Measurements from ENCODE around the gene DIAPH2.

DIAPH2 gene

DNA sequence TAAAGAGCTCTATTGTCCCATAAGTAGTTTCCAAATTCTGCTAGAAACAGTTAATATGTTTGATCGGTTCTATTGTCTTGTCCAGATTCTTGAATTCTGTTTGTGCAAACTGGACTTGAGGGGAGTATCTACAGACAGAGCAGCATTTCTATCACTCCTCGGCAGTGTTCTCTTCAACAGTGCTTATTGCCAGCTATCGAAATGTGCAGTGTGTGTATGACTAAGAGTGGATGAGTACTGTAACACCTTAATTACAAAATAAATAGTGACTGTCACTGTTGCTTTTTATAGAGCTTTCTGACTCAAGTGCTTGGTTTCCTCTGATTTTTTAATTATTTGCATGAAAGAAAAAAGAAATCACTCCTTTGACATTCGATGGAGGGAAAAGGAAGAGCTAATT is 473.6 kb downstream of the DIAPH2 start:
- no peaks in the 10 kb centered on the region for H3K36me3 ChIP-seq (ENCODE audit: control insufficient read depth, insufficient read depth, low read length)
- peaks cover 46% of the 10 kb centered on the region for H3K4me1 ChIP-seq (ENCODE audit: control insufficient read depth, insufficient read depth, low read length)
- H3K9me3 ChIP-seq (ENCODE audit: control insufficient read depth, insufficient read depth, low read length), result no peaks in the 10 kb centered on the region
- H3K27me3 ChIP-seq (ENCODE audit: control insufficient read depth, insufficient read depth, low read length), result no peaks in the 10 kb centered on the region
- no peak overlapping the region for H3K9ac ChIP-seq (ENCODE audit: low read depth, low read length)
- no peak overlapping the region for H3K4me3 ChIP-seq (ENCODE audit: low read depth, low read length)
- H3K27ac ChIP-seq (ENCODE audit: low read depth, low read length), result peak overlapping the region; percentile 46

DNA sequence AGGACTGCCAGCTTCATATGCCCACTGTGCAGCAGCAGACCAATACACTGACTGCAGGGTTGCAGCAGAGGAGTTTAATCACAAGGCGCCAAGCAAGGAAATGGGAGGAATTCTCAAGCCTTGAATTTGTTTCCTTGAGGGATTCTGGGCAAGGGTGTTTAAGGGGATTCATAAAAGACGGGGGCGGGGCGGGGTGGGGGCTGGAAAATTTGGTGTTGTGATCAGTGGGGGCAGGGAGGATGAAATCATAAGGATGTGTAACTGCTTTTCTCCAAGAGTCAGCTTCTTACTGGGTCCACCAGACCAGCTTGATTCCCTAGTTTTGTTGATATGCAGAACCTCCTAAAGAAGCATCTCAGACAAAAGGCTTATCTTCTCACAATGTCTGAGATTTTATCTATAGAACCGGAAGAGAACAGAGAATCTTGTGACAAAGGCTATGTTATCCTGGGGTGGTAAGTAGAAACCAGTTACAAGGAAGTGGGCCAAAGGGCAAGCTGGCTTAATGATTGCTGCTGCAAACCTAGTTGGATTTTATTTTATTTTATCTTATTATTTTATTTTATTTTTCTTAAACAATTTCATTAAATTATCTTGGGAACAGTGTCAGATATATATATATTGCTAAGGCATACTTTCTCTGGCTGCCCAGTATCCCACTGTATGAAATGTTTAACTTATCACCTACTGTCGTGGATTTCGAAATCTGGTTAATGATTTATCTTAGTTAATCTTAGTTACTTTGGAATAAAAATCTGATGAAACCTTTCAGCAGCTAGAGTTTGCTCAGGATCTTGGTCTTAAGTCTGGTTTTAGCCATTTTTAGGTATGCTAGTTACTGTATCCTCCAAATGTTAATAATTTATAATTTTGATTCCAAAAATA is 475.5 kb downstream of the DIAPH2 start:
- Histone ChIP-seq H3K4me3 (ENCODE audit: low read depth, low read length) (peak overlapping the region; percentile 38; the same call in 1 of the 2 replicates), H3K4me1 (ENCODE audit: control insufficient read depth, insufficient read depth, low read length) (peaks cover 51% of the 10 kb centered on the region), H3K9me3 (ENCODE audit: control insufficient read depth, insufficient read depth, low read length) (no peaks in the 10 kb centered on the region), H3K9ac (ENCODE audit: low read depth, low read length) (peak overlapping the region; percentile 15; the same call in 1 of the 2 replicates), H3K27ac (ENCODE audit: low read depth, low read length) (peak overlapping the region; percentile 60), H3K36me3 (ENCODE audit: control insufficient read depth, insufficient read depth, low read length) (no peaks in the 10 kb centered on the region), H3K27me3 (ENCODE audit: control insufficient read depth, insufficient read depth, low read length) (no peaks in the 10 kb centered on the region)

DNA sequence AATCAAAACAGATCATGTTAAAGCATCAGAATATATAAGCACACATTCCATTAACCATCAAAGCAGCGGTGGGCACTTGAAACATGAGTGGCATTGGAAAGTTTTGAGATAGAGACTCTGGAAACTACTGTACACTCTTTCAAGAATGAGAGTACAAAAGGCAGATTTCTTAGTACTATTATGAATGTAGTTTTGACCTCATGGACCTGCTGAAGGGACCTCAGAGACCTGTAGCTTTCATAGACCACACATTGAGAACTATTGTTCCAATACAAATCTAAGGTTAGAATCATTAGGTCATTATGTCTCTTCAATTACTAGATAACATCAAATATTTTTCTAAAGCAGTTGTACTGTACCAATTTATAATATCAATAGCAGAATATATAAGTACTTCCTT is 482.7 kb downstream of the DIAPH2 start:
- H3K27me3 ChIP-seq (ENCODE audit: control insufficient read depth, insufficient read depth, low read length), result no peaks in the 10 kb centered on the region

GRCh38 chrX:97168646-97169045 is 484.0 kb downstream of the DIAPH2 start:
- H3K9me3 ChIP-seq (ENCODE audit: control insufficient read depth, insufficient read depth, low read length), result no peaks in the 10 kb centered on the region
- no peak overlapping the region for H3K27ac ChIP-seq (ENCODE audit: low read depth, low read length)
- H3K4me1 ChIP-seq (ENCODE audit: control insufficient read depth, insufficient read depth, low read length), result peaks cover 17% of the 10 kb centered on the region
- H3K9ac ChIP-seq (ENCODE audit: low read depth, low read length), result no peak overlapping the region
- no peaks in the 10 kb centered on the region for H3K36me3 ChIP-seq (ENCODE audit: control insufficient read depth, insufficient read depth, low read length)
- no peak overlapping the region for H3K4me3 ChIP-seq (ENCODE audit: low read depth, low read length)
- no peaks in the 10 kb centered on the region for H3K27me3 ChIP-seq (ENCODE audit: control insufficient read depth, insufficient read depth, low read length)

More for the DNA sequence above, 482.7 kb downstream of the DIAPH2 start:
- Histone ChIP-seq H3K9ac (ENCODE audit: low read depth, low read length) (no peak overlapping the region), H3K9me3 (ENCODE audit: control insufficient read depth, insufficient read depth, low read length) (no peaks in the 10 kb centered on the region), H3K36me3 (ENCODE audit: control insufficient read depth, insufficient read depth, low read length) (no peaks in the 10 kb centered on the region), H3K4me3 (ENCODE audit: low read depth, low read length) (no peak overlapping the region), H3K4me1 (ENCODE audit: control insufficient read depth, insufficient read depth, low read length) (peaks cover 22% of the 10 kb centered on the region), H3K27ac (ENCODE audit: low read depth, low read length) (no peak overlapping the region)

DNA sequence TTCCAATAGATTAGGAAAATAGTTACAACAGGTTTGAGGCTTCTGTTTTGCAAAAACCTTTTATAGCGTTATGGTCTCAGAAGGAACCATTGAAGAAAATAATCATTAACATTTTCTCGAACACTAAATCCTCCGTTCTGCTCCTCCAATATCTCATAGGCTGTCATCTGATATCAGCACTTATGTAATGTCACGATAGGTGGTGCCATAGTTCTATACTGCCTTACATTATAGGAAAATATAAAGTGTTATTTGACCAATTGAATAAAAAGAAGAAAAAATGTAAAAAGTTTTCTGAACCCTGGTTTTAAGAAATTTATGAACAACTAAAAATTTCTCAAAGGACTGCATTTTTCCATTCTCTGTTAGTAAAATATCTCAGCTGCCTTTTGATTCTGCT is 490.5 kb downstream of the DIAPH2 start:
- no peak overlapping the region for H3K9ac ChIP-seq (ENCODE audit: low read depth, low read length)
- no peak overlapping the region for H3K4me3 ChIP-seq (ENCODE audit: low read depth, low read length)
- H3K27me3 ChIP-seq (ENCODE audit: control insufficient read depth, insufficient read depth, low read length), result no peaks in the 10 kb centered on the region
- H3K36me3 ChIP-seq (ENCODE audit: control insufficient read depth, insufficient read depth, low read length), result no peaks in the 10 kb centered on the region
- no peaks in the 10 kb centered on the region for H3K9me3 ChIP-seq (ENCODE audit: control insufficient read depth, insufficient read depth, low read length)
- H3K27ac ChIP-seq (ENCODE audit: low read depth, low read length), result no peak overlapping the region
- no peaks in the 10 kb centered on the region for H3K4me1 ChIP-seq (ENCODE audit: control insufficient read depth, insufficient read depth, low read length)

DNA sequence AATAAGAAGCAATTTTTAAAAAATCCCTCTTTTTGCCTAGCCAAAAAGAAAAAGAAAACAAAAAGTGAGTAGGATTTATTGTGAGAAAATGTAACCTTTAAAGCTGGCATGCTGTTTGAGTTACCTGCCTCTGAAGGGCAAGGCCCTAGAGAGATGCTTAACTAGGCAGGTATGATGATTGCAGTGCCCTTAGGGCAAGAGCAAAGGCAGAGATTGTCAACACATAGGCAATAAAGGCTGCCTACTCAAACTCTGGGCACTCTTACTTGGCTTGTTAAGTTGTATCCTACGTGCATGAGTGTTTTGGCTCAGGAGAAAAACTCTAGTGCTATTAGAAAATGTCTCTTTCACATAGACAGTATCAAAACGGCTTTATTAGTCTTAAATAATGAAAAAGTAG is 505.0 kb downstream of the DIAPH2 start:
- Histone ChIP-seq H3K36me3 (ENCODE audit: control insufficient read depth, insufficient read depth, low read length) (no peaks in the 10 kb centered on the region), H3K9ac (ENCODE audit: low read depth, low read length) (no peak overlapping the region), H3K9me3 (ENCODE audit: control insufficient read depth, insufficient read depth, low read length) (no peaks in the 10 kb centered on the region), H3K4me3 (ENCODE audit: low read depth, low read length) (no peak overlapping the region), H3K27me3 (ENCODE audit: control insufficient read depth, insufficient read depth, low read length) (no peaks in the 10 kb centered on the region), H3K4me1 (ENCODE audit: control insufficient read depth, insufficient read depth, low read length) (no peaks in the 10 kb centered on the region), H3K27ac (ENCODE audit: low read depth, low read length) (no peak overlapping the region)

DNA sequence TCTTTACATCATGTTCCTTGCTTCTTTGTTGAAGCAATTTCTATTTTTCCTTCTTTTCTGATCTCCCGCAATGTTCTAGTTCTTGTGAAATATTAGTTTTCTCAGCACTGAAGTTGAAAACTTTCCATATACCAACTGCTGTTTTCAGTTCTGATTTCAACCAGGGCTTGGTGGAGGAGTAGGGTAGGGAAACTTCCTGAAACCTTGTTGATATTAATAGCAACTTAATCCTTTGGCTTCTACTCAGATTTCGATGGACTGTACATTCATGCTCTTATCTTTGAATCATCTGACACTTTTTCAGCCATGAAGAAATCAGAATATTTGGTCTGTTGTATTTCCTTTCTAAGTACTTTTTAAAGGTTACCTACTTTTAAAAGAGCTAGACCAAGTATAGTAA is 514.9 kb downstream of the DIAPH2 start:
- no peaks in the 10 kb centered on the region for H3K36me3 ChIP-seq (ENCODE audit: control insufficient read depth, insufficient read depth, low read length)
- no peak overlapping the region for H3K9ac ChIP-seq (ENCODE audit: low read depth, low read length)
- peaks cover 10% of the 10 kb centered on the region; the same call in 1 of the 2 replicates for H3K4me1 ChIP-seq (ENCODE audit: control insufficient read depth, insufficient read depth, low read length)
- H3K9me3 ChIP-seq (ENCODE audit: control insufficient read depth, insufficient read depth, low read length), result no peaks in the 10 kb centered on the region
- H3K27ac ChIP-seq (ENCODE audit: low read depth, low read length), result no peak overlapping the region
- H3K27me3 ChIP-seq (ENCODE audit: control insufficient read depth, insufficient read depth, low read length), result no peaks in the 10 kb centered on the region
- H3K4me3 ChIP-seq (ENCODE audit: low read depth, low read length), result no peak overlapping the region

DNA sequence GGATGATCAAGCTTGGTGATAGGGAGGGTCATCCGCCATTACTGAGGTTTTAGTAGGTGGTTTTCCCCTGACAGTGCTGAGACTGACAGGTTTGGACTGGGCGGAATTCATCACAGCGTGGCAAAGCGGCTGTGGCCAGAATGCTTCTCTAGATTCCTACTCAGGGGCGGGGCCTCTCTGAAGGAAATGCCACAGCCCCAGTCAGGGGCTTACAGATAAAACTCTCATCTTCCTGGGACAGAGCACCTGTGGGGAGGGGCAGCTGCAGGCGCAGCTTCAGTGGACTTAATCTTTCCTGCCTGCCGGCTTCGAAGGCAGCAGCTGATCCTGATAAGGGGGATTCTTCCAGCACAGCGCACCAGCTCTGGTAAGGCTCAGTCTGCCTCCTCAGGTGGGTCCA is 515.8 kb downstream of the DIAPH2 start:
- Histone ChIP-seq H3K9ac (ENCODE audit: low read depth, low read length) (no peak overlapping the region), H3K36me3 (ENCODE audit: control insufficient read depth, insufficient read depth, low read length) (no peaks in the 10 kb centered on the region), H3K27ac (ENCODE audit: low read depth, low read length) (no peak overlapping the region), H3K9me3 (ENCODE audit: control insufficient read depth, insufficient read depth, low read length) (no peaks in the 10 kb centered on the region), H3K4me3 (ENCODE audit: low read depth, low read length) (no peak overlapping the region), H3K4me1 (ENCODE audit: control insufficient read depth, insufficient read depth, low read length) (peaks cover 10% of the 10 kb centered on the region; the same call in 1 of the 2 replicates), H3K27me3 (ENCODE audit: control insufficient read depth, insufficient read depth, low read length) (no peaks in the 10 kb centered on the region)

DNA sequence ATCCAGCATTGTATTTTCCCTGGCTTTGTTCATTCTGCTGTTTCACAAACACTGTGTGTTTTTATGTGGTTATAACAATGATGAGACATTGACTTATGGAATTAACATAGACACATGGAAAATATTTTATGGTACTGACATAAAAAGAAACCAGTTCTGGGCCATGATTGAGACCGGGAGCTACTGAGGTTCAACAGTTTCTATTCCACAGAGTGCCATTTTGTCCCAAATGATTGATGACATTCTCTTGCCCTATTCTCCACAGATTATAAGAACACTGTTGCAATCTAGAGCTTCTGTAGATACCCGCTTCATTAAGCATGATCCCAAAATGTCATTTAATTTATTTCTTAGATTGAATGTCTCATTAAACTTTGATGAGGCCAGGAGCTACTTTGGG is 525.9 kb downstream of the DIAPH2 start:
- H3K4me1 ChIP-seq (ENCODE audit: control insufficient read depth, insufficient read depth, low read length), result peaks cover 3% of the 10 kb centered on the region; the same call in 1 of the 2 replicates
- H3K9ac ChIP-seq (ENCODE audit: low read depth, low read length), result no peak overlapping the region
- H3K4me3 ChIP-seq (ENCODE audit: low read depth, low read length), result no peak overlapping the region
- H3K36me3 ChIP-seq (ENCODE audit: control insufficient read depth, insufficient read depth, low read length), result no peaks in the 10 kb centered on the region
- no peak overlapping the region for H3K27ac ChIP-seq (ENCODE audit: low read depth, low read length)
- no peaks in the 10 kb centered on the region for H3K9me3 ChIP-seq (ENCODE audit: control insufficient read depth, insufficient read depth, low read length)
- no peaks in the 10 kb centered on the region for H3K27me3 ChIP-seq (ENCODE audit: control insufficient read depth, insufficient read depth, low read length)

DNA sequence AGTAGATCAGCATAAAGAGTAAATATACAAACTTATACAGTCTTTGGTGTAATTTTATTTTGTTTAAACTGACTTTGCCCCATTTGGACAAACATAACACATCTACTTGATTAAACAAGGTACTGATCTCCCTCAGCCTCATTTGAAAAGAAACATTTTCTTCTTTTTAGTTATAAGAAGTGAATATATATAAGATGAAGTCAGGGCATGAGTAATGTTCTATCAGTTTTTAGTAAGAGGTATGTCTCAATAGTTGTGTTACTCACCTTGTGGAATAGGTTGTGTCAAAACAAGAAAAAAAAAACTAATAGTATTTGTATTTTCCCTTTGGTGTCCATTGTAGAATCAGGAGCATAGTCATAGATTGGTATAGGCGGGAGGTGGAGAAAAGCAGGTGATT is 526.4 kb downstream of the DIAPH2 start:
- Histone ChIP-seq H3K9me3 (ENCODE audit: control insufficient read depth, insufficient read depth, low read length) (no peaks in the 10 kb centered on the region), H3K27me3 (ENCODE audit: control insufficient read depth, insufficient read depth, low read length) (no peaks in the 10 kb centered on the region), H3K4me1 (ENCODE audit: control insufficient read depth, insufficient read depth, low read length) (peaks cover 3% of the 10 kb centered on the region; the same call in 1 of the 2 replicates), H3K36me3 (ENCODE audit: control insufficient read depth, insufficient read depth, low read length) (no peaks in the 10 kb centered on the region), H3K27ac (ENCODE audit: low read depth, low read length) (no peak overlapping the region), H3K9ac (ENCODE audit: low read depth, low read length) (no peak overlapping the region), H3K4me3 (ENCODE audit: low read depth, low read length) (no peak overlapping the region)

GRCh38 chrX:97215186-97215585 is 530.5 kb downstream of the DIAPH2 start:
- no peaks in the 10 kb centered on the region for H3K27me3 ChIP-seq (ENCODE audit: control insufficient read depth, insufficient read depth, low read length)
- peaks cover 3% of the 10 kb centered on the region; the same call in 1 of the 2 replicates for H3K4me1 ChIP-seq (ENCODE audit: control insufficient read depth, insufficient read depth, low read length)
- no peaks in the 10 kb centered on the region for H3K36me3 ChIP-seq (ENCODE audit: control insufficient read depth, insufficient read depth, low read length)
- H3K9ac ChIP-seq (ENCODE audit: low read depth, low read length), result no peak overlapping the region
- no peak overlapping the region for H3K27ac ChIP-seq (ENCODE audit: low read depth, low read length)
- H3K4me3 ChIP-seq (ENCODE audit: low read depth, low read length), result no peak overlapping the region
- no peaks in the 10 kb centered on the region for H3K9me3 ChIP-seq (ENCODE audit: control insufficient read depth, insufficient read depth, low read length)

Data from HUES48 (cell line).